K562 (cell line): ENCODE data around the gene SEPHS1. TPM values are rescaled to one million over a fixed set of nuclear protein-coding genes. Genes with fewer than 3 reads are reported as not detected.

Experiments
- C11orf30 ChIP-seq: fragments of 450-650 bp; IDR thresholded peaks from 2 replicates; pipeline ENCODE4 v1.6.1; 2016; ENCODE audit warnings: low read depth, mild to moderate bottlenecking
- CBFA2T3 ChIP-seq: fragments of 450-650 bp; IDR thresholded peaks from 2 replicates; pipeline ENCODE4 v1.6.1; 2017
- CCAR2 ChIP-seq: fragments of 200-400 bp; formaldehyde crosslinking; IDR thresholded peaks from 2 replicates; pipeline ENCODE4 v1.6.1; 2017; ENCODE audit warnings: mild to moderate bottlenecking, low read depth, low read length
- CGGBP1 ChIP-seq: fragments of 250-450 bp; sonication (Bioruptor Pico); IDR thresholded peaks from 2 replicates; pipeline ENCODE4 v1.9.0; 2021; ENCODE audit warnings: mild to moderate bottlenecking
- ELF1 ChIP-seq: fragments of 200-800 bp; sonication (Bioruptor generic); IDR thresholded peaks from 2 replicates; pipeline ENCODE4 v1.6.1; 2016; ENCODE audit warnings: missing genetic modification characterization, missing compliant biosample characterization
- ESRRA ChIP-seq: fragments of 450-650 bp; IDR thresholded peaks from 2 replicates; pipeline ENCODE4 v1.6.1; 2014; ENCODE audit warnings: low read depth, mild to moderate bottlenecking, moderate library complexity, borderline replicate concordance
- FOXJ2 ChIP-seq: fragments of 200-800 bp; sonication (Bioruptor generic); IDR thresholded peaks from 2 replicates; pipeline ENCODE4 v1.6.1; 2016; ENCODE audit warnings: missing genetic modification characterization, missing compliant biosample characterization
- GTF2E2 ChIP-seq: fragments of 200-800 bp; sonication (Bioruptor generic); IDR thresholded peaks from 2 replicates; pipeline ENCODE4 v1.6.1; 2016; ENCODE audit warnings: missing genetic modification characterization, missing compliant biosample characterization
- HDAC2 ChIP-seq: fragments of 450-650 bp; IDR thresholded peaks from 2 replicates; pipeline ENCODE4 v1.6.1; 2016; ENCODE audit warnings: mild to moderate bottlenecking
- HOXB6 ChIP-seq: fragments of 250-450 bp; sonication (Bioruptor Pico); IDR thresholded peaks from 2 replicates; pipeline ENCODE4 v1.5.1; 2022; ENCODE audit warnings: mild to moderate bottlenecking, borderline replicate concordance
- HSF4 ChIP-seq: fragments of 250-450 bp; sonication (Bioruptor Pico); IDR thresholded peaks from 2 replicates; pipeline ENCODE4 v2.1.2; 2022; ENCODE audit warnings: mild to moderate bottlenecking, moderate library complexity, borderline replicate concordance
- KAT2B ChIP-seq: IDR thresholded peaks from one replicate; pipeline ENCODE4 v1.6.1; 2012; ENCODE audit warnings: low read depth, mild to moderate bottlenecking, control low read depth, inconsistent platforms, low read length, moderate library complexity
- NELFE ChIP-seq: IDR thresholded peaks from 2 replicates; pipeline ENCODE4 v1.6.1; 2011; ENCODE audit warnings: mild to moderate bottlenecking; ENCODE audit not compliant: insufficient read depth, insufficient read length
- SIN3A ChIP-seq, 2 experiments: fragments of 150-350 bp in 1 of 2; IDR thresholded peaks; 2 replicates each; pipeline ENCODE4 v1.6.1; 2011 to 2016; ENCODE audit warnings: borderline replicate concordance in 2 of 2, low read depth in 2 of 2, low read length in 2 of 2, mild to moderate bottlenecking in 2 of 2, moderate library complexity in 2 of 2; ENCODE audit not compliant: control insufficient read depth in 1 of 2
- SPI1 ChIP-seq: IDR thresholded peaks from 2 replicates; pipeline ENCODE4 v1.6.1; 2011; ENCODE audit warnings: low read depth, low read length, control low read depth, borderline replicate concordance
- XRCC5 ChIP-seq: fragments of 200-400 bp; formaldehyde crosslinking; IDR thresholded peaks from 2 replicates; pipeline ENCODE4 v1.6.1; 2017; ENCODE audit warnings: low read depth, mild to moderate bottlenecking, low read length
- ZNF134 ChIP-seq: fragments of 250-450 bp; sonication (Bioruptor Pico); conservative IDR thresholded peaks from 2 replicates; pipeline ENCODE4 v1.4.0; 2020
- ZNF24 ChIP-seq: fragments of 450-650 bp; IDR thresholded peaks from 2 replicates; pipeline ENCODE4 v1.6.1; 2016
- ZNF407 ChIP-seq: fragments of 450-650 bp; IDR thresholded peaks from 2 replicates; pipeline ENCODE4 v1.6.1; 2016; ENCODE audit warnings: low read depth
- ZNF655 ChIP-seq: fragments of 250-450 bp; sonication (Bioruptor Pico); IDR thresholded peaks from 2 replicates; pipeline ENCODE4 v1.5.0; 2021
- polyA plus RNA-seq, 8 experiments: library from polyadenylated mRNA; depleted of rRNA in 4 of 8; stranded (reverse) in 5 of 8; unstranded in 3 of 8; fragments of >200 nt; fragmentation: Nextera tagmentation in 2 of 8; fragmentation: Illumina TruSeq in 1 of 8; extraction: Ambion mirVana in 2 of 8; extraction: Trizol in 1 of 8; gene quantifications; 2 replicates each; pipeline versions ENCODE4 v1.2.1 to v1.2.3, GENCODE V29; 2011 to 2014; ENCODE audit warnings: inconsistent platforms in 1 of 8, missing spikeins in 1 of 8
- total RNA-seq, 7 experiments: library from RNA; depleted of rRNA in 6 of 7; stranded (reverse); fragments of >200 nt in 6 of 7; fragmentation: Illumina TruSeq in 2 of 7; extraction: Trizol in 2 of 7; gene quantifications; 2 replicates each; pipeline versions ENCODE4 v1.2.1 to v1.2.3, GENCODE V29; 2011 to 2021; ENCODE audit warnings: low replicate concordance in 1 of 7

Gene SEPHS1
- total and polyA plus RNA-seq, 9 of the 15 experiments (the other 6 are each of a cell fraction or from before 2014, with no cell fraction given): 14.7 to 82.8 (median 41.8) TPM

- TF ChIP-seq ZNF655 (CRISPR knock-in tag): no peak
- TF ChIP-seq HDAC2: 0 out of 2 replicates have a peak, but pooled peaks have one; percentile 27
- no peak for TF ChIP-seq ZNF407
- TF ChIP-seq FOXJ2 (tag): no peak
- TF ChIP-seq GTF2E2: no peak
- TF ChIP-seq ZNF134 (CRISPR knock-in tag): no peak
- TF ChIP-seq XRCC5: no peak
- no peak for TF ChIP-seq ELF1 (tag)
- no peak for TF ChIP-seq CGGBP1
- no peak for TF ChIP-seq CCAR2
- no peak for TF ChIP-seq C11orf30
- TF ChIP-seq SPI1: no peak
- no peak for TF ChIP-seq ZNF24
- TF ChIP-seq SIN3A (IDR thresholded peaks at IDR 0.05; ENCODE audit: borderline replicate concordance in 2 of 2, control insufficient read depth in 1 of 2, low read depth in 2 of 2, low read length in 2 of 2): no peak
- TF ChIP-seq HSF4 (CRISPR knock-in tag): no peak
- no peak for TF ChIP-seq NELFE
- peak; percentile 41; the same call in 1 of the 2 replicates for TF ChIP-seq CBFA2T3
- TF ChIP-seq ESRRA: no peak
- no peak for TF ChIP-seq HOXB6 (CRISPR knock-in tag)
- no peak for TF ChIP-seq KAT2B
Observed at GRCh38 chr10:13382703-13383398, 34.8 kb upstream of the SEPHS1 start (continued).
